ENCODE results near the gene LOC128125822.

- TF ChIP-seq EZH2 (IDR thresholded peaks at IDR 0.05; ENCODE audit: low read length, unreplicated experiment): no peak
- TF ChIP-seq, protein P1, sequence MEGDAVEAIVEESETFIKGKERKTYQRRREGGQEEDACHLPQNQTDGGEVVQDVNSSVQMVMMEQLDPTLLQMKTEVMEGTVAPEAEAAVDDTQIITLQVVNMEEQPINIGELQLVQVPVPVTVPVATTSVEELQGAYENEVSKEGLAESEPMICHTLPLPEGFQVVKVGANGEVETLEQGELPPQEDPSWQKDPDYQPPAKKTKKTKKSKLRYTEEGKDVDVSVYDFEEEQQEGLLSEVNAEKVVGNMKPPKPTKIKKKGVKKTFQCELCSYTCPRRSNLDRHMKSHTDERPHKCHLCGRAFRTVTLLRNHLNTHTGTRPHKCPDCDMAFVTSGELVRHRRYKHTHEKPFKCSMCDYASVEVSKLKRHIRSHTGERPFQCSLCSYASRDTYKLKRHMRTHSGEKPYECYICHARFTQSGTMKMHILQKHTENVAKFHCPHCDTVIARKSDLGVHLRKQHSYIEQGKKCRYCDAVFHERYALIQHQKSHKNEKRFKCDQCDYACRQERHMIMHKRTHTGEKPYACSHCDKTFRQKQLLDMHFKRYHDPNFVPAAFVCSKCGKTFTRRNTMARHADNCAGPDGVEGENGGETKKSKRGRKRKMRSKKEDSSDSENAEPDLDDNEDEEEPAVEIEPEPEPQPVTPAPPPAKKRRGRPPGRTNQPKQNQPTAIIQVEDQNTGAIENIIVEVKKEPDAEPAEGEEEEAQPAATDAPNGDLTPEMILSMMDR (conservative IDR thresholded peaks at IDR 0.05; ENCODE audit: low read depth, low read length): no peak
Measured at GRCh38 chr6:63530991-63531390, 41.3 kb upstream of the LOC128125822 start.

Measured in PC-3 (cell line).